ENCODE measurements around the gene EPHB1. TPM values are rescaled to one million over a fixed set of nuclear protein-coding genes. Genes with fewer than 3 reads are reported as not detected.

Gene EPHB1
- total and polyA plus RNA-seq, 2 donors (not counting 3 experiments of a cell fraction or from before 2014, with no cell fraction given), result 1.3 to 5.2 TPM

GRCh38 chr3:134796281-134797056 is 1.4 kb downstream of the EPHB1 start:
- no peak overlapping the region for H3K9ac ChIP-seq (replicated peaks; ENCODE audit: extremely low read depth, insufficient read depth, low read length)
- peak; percentile 29 for DNase-seq (ENCODE audit: low read depth, low spot score)
- peaks cover 25 to 39% of the 10 kb centered on the region in 2 experiments for H3K27me3 ChIP-seq (ENCODE audit: control insufficient read depth in 2 of 2, insufficient read depth in 2 of 2, low read length in 2 of 2)

GRCh38 chr3:134797057-134797740 is 2.1 kb downstream of the EPHB1 start:
- TF ChIP-seq JUN (IDR thresholded peaks at IDR 0.05; ENCODE audit: borderline replicate concordance, insufficient read depth, insufficient read length, low read depth), result no peak
- no peak for TF ChIP-seq POLR2A (IDR thresholded peaks at IDR 0.05; ENCODE audit: low read depth, low read length)
- TF ChIP-seq, protein P1, sequence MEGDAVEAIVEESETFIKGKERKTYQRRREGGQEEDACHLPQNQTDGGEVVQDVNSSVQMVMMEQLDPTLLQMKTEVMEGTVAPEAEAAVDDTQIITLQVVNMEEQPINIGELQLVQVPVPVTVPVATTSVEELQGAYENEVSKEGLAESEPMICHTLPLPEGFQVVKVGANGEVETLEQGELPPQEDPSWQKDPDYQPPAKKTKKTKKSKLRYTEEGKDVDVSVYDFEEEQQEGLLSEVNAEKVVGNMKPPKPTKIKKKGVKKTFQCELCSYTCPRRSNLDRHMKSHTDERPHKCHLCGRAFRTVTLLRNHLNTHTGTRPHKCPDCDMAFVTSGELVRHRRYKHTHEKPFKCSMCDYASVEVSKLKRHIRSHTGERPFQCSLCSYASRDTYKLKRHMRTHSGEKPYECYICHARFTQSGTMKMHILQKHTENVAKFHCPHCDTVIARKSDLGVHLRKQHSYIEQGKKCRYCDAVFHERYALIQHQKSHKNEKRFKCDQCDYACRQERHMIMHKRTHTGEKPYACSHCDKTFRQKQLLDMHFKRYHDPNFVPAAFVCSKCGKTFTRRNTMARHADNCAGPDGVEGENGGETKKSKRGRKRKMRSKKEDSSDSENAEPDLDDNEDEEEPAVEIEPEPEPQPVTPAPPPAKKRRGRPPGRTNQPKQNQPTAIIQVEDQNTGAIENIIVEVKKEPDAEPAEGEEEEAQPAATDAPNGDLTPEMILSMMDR (IDR thresholded peaks at IDR 0.05; ENCODE audit: extremely low read depth in 1 of 2, insufficient read depth in 1 of 2, low read depth in 1 of 2, low read length in 2 of 2), result no peak
- TF ChIP-seq EZH2 (IDR thresholded peaks at IDR 0.05; ENCODE audit: borderline replicate concordance, low read depth, low read length, severe bottlenecking), result peak; percentile 1

More at GRCh38 chr3:134796281-134797056, 1.4 kb downstream of the EPHB1 start:
- H3K4me2 ChIP-seq (ENCODE audit: insufficient read depth, low read length), result peak overlapping the region; percentile 30
- peaks cover 12% of the 10 kb centered on the region for H3K4me1 ChIP-seq (ENCODE audit: control insufficient read depth, extremely low read depth, insufficient read depth, low read length)
- no peaks in the 10 kb centered on the region for H3K36me3 ChIP-seq (ENCODE audit: control insufficient read depth in 2 of 2, extremely low read depth in 1 of 2, insufficient read depth in 2 of 2, low read length in 2 of 2)
- intact Hi-C loops (cut with micrococcal nuclease), result loop anchor here (5.0 to 10.0 kb wide), 3 partner anchors 181 to 448 kb away; no protein-coding TSS in a partner anchor
- ChIA-PET CTCF (interaction anchor here (0.7 to 3.8 kb wide), 6 partner anchors 8 to 1246 kb away, joined by 3 to 62 read pairs (median 4); no protein-coding TSS in a partner anchor), POLR2A (no interaction called here)
- no peak for FAIRE-seq
- dilution Hi-C loops (cut with MboI; ENCODE audit: extremely low pct_ligation_motif_present, low sequenced_read_pairs), result no loop called here
- H3K9me1 ChIP-seq (replicated peaks; ENCODE audit: control insufficient read depth, extremely low read depth, insufficient read depth, low read length), result no peaks in the 10 kb centered on the region
- no peak overlapping the region for H3K27ac ChIP-seq (ENCODE audit: insufficient read depth, low read depth, low read length)
- H3K4me3 ChIP-seq (replicated peaks in 1 of 3; ENCODE audit: insufficient read depth in 1 of 3, low read depth in 1 of 3, low read length in 3 of 3), result peak overlapping the region in 2 of 3 experiments; percentile 31 to 56
- H4K20me1 ChIP-seq (replicated peaks; ENCODE audit: control insufficient read depth, extremely low read depth, insufficient read depth, low read length), result no peaks in the 10 kb centered on the region
- TF ChIP-seq GATA2 (IDR thresholded peaks at IDR 0.05; ENCODE audit: insufficient read depth, insufficient read length, low read depth, low read length) (no peak), EZH2 (IDR thresholded peaks at IDR 0.05; ENCODE audit: borderline replicate concordance, low read depth, low read length, severe bottlenecking) (peak; percentile 88), FOS (IDR thresholded peaks at IDR 0.05; ENCODE audit: borderline replicate concordance, insufficient read depth, low read length) (no peak), JUN (IDR thresholded peaks at IDR 0.05; ENCODE audit: borderline replicate concordance, insufficient read depth, insufficient read length, low read depth) (no peak)
- BruUV-seq (replicated peaks), result no TSS peak
- H3K9me3 ChIP-seq (replicated peaks; ENCODE audit: control insufficient read depth, insufficient read depth, low read length), result no peaks in the 10 kb centered on the region
- H2AFZ ChIP-seq (ENCODE audit: low read depth, low read length), result no peak overlapping the region
- no peaks in the 10 kb centered on the region for H3K79me2 ChIP-seq (ENCODE audit: control insufficient read depth, insufficient read depth, low read length)

More at GRCh38 chr3:134797057-134797740, 2.1 kb downstream of the EPHB1 start:
- peaks cover 25 to 39% of the 10 kb centered on the region in 2 experiments for H3K27me3 ChIP-seq (ENCODE audit: control insufficient read depth in 2 of 2, insufficient read depth in 2 of 2, low read length in 2 of 2)
- POLR2A ChIA-PET, result interaction anchor here (0.9 kb wide), 1 partner anchor 25 kb away, joined by 3 read pairs; no protein-coding TSS in a partner anchor
- H3K79me2 ChIP-seq (ENCODE audit: control insufficient read depth, insufficient read depth, low read length), result no peaks in the 10 kb centered on the region
- no peaks in the 10 kb centered on the region for H4K20me1 ChIP-seq (replicated peaks; ENCODE audit: control insufficient read depth, extremely low read depth, insufficient read depth, low read length)
- peak overlapping the region; percentile 14 for H3K4me2 ChIP-seq (ENCODE audit: insufficient read depth, low read length)
- no peak overlapping the region for H3K27ac ChIP-seq (ENCODE audit: insufficient read depth, low read depth, low read length)
- CTCF ChIA-PET, result interaction anchor here (0.8 to 3.8 kb wide), 4 partner anchors 9 to 1245 kb away, joined by 3 to 49 read pairs (median 4); no protein-coding TSS in a partner anchor
- no peak overlapping the region for H3K9ac ChIP-seq (replicated peaks; ENCODE audit: extremely low read depth, insufficient read depth, low read length)
- H2AFZ ChIP-seq (ENCODE audit: low read depth, low read length), result no peak overlapping the region
- no peaks in the 10 kb centered on the region for H3K36me3 ChIP-seq (ENCODE audit: control insufficient read depth in 2 of 2, extremely low read depth in 1 of 2, insufficient read depth in 2 of 2, low read length in 2 of 2)
- H3K4me1 ChIP-seq (ENCODE audit: control insufficient read depth, extremely low read depth, insufficient read depth, low read length), result peaks cover 12% of the 10 kb centered on the region
- peak overlapping the region in 1 of 3 experiments; percentile 56 for H3K4me3 ChIP-seq (replicated peaks in 1 of 3; ENCODE audit: insufficient read depth in 1 of 3, low read depth in 1 of 3, low read length in 3 of 3)
- intact Hi-C loops (cut with micrococcal nuclease) (loop anchor here (5.0 to 10.0 kb wide), 3 partner anchors 180 to 448 kb away; no protein-coding TSS in a partner anchor), dilution Hi-C loops (cut with MboI; ENCODE audit: extremely low pct_ligation_motif_present, low sequenced_read_pairs) (no loop called here)
- BruUV-seq (replicated peaks), result no TSS peak
- H3K9me1 ChIP-seq (replicated peaks; ENCODE audit: control insufficient read depth, extremely low read depth, insufficient read depth, low read length), result no peaks in the 10 kb centered on the region
- DNase-seq (ENCODE audit: low read depth, low spot score), result no peak
- no peaks in the 10 kb centered on the region for H3K9me3 ChIP-seq (replicated peaks; ENCODE audit: control insufficient read depth, insufficient read depth, low read length)
- FAIRE-seq, result peak; percentile 18
